NT2/D1 (cell line): ENCODE data around the gene GPR15.

Experiments used
- YY1 ChIP-seq: IDR thresholded peaks from 2 replicates; pipeline ENCODE4 v1.6.1; 2011; ENCODE audit not compliant: insufficient read length, insufficient read depth
- ZNF274 ChIP-seq: IDR thresholded peaks from 2 replicates; pipeline ENCODE4 v1.6.1; 2011; ENCODE audit warnings: mild to moderate bottlenecking, low read depth, low read length

DNA sequence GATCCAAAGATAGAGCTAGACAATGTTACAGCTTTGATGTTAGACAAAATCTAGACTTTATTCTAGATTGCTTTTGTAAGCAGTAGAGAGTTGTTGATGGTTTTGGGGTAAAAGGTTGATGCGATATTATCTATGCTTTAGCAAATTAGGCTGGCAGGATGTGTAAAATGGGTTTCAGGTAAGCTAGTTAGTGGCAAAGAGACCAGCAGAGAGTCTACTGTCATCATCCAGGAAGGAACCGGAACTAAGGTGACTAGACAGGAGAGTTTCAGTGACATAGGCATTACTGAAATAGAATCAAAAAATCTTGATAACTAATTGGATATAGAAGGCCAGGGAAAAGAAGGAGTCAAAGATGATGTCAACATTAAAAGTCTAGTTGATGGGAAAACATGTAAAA is 23.2 kb upstream of the GPR15 start:
- TF ChIP-seq YY1 (no peak), ZNF274 (no peak)
